HEK293 (cell line): ENCODE measurements around the gene TMEM181.

Experiments
- CTCF ChIA-PET: fragments of 350-600 bp; formaldehyde crosslinking; extraction: SDS; loops from one replicate; lab custom pipeline; 2021; ENCODE audit warnings: antibody characterized with exemption; lab: Yijun Ruan, JAX
- POLR2A ChIA-PET: fragments of 300-600 bp; formaldehyde crosslinking; extraction: SDS; loops from one replicate; lab custom pipeline; 2020; ENCODE audit warnings: antibody characterized with exemption, inconsistent platforms; lab: Yijun Ruan, JAX
- H3K27ac ChIP-seq: fragments of 200-500 bp; sonication (Bioruptor generic); 2 replicates; pipeline ENCODE4 v1.5.1; 2014; ENCODE audit warnings: low read depth, low read length, control low read depth, inconsistent platforms; ENCODE audit errors: extremely low read depth
- H3K36me3 ChIP-seq, 2 experiments: fragments of 200-500 bp in 1 of 2; sonication (Bioruptor generic) in 1 of 2; 1 replicate in 1 of 2; 2 replicates in 1 of 2; pipeline ENCODE4 v1.5.1; 2014 to 2017; ENCODE audit warnings: inconsistent platforms in 2 of 2, low read length in 2 of 2; ENCODE audit not compliant: control insufficient read depth in 2 of 2, insufficient read depth in 1 of 2
- H3K4me1 ChIP-seq: fragments of 200-500 bp; sonication (Bioruptor generic); 2 replicates; pipeline ENCODE4 v1.5.1; 2014; ENCODE audit warnings: mild to moderate bottlenecking, low read length, inconsistent platforms; ENCODE audit not compliant: control insufficient read depth, insufficient read depth
- H3K4me3 ChIP-seq: 2 replicates; pipeline ENCODE4 v1.5.1; 2011; ENCODE audit warnings: low read depth, mild to moderate bottlenecking, control low read depth, low read length, moderate library complexity
- H3K9me3 ChIP-seq: fragments of 200-500 bp; sonication (Bioruptor generic); 2 replicates; pipeline ENCODE4 v1.5.1; 2014; ENCODE audit warnings: low read depth, low read length, inconsistent platforms; ENCODE audit not compliant: control insufficient read depth, insufficient read depth
- BCL11B ChIP-seq: fragments of 450-650 bp; formaldehyde crosslinking; IDR thresholded peaks from 2 replicates; pipeline ENCODE4 v1.5.1; 2016; ENCODE audit warnings: low read depth, missing biosample characterization, missing genetic modification characterization
- EGR2 ChIP-seq: fragments of 450-650 bp; formaldehyde crosslinking; IDR thresholded peaks from 2 replicates; pipeline ENCODE4 v1.5.1; 2016; ENCODE audit warnings: low read depth, missing biosample characterization, missing genetic modification characterization
- FEZF1 ChIP-seq: fragments of 450-650 bp; formaldehyde crosslinking; IDR thresholded peaks from 2 replicates; pipeline ENCODE4 v1.5.1; 2016; ENCODE audit warnings: missing biosample characterization, missing genetic modification characterization
- HOXC10 ChIP-seq: sonication (generic); formaldehyde crosslinking; IDR thresholded peaks from 2 replicates; pipeline ENCODE4 v1.8.1; 2023; ENCODE audit warnings: mild to moderate bottlenecking, missing genetic modification reagents
- ZBTB20 ChIP-seq: fragments of 450-650 bp; formaldehyde crosslinking; IDR thresholded peaks from 2 replicates; pipeline ENCODE4 v1.5.1; 2016; ENCODE audit warnings: missing biosample characterization, missing genetic modification characterization
- ZBTB44 ChIP-seq: fragments of 450-650 bp; IDR thresholded peaks from 2 replicates; pipeline ENCODE4 v1.5.1; 2018; ENCODE audit warnings: missing biosample characterization, mild to moderate bottlenecking, missing genetic modification characterization
- ZBTB8A ChIP-seq: fragments of 450-650 bp; formaldehyde crosslinking; IDR thresholded peaks from 2 replicates; pipeline ENCODE4 v1.5.1; 2016; ENCODE audit warnings: missing biosample characterization, missing genetic modification characterization
- ZFHX2 ChIP-seq: fragments of 450-650 bp; formaldehyde crosslinking; conservative IDR thresholded peaks from 2 replicates; pipeline ENCODE4 v1.5.1; 2016; ENCODE audit warnings: missing biosample characterization, missing genetic modification characterization
- ZFP37 ChIP-seq: fragments of 450-650 bp; formaldehyde crosslinking; IDR thresholded peaks from 2 replicates; pipeline ENCODE4 v1.5.1; 2016; ENCODE audit warnings: missing biosample characterization, missing genetic modification characterization
- ZNF174 ChIP-seq: fragments of 450-650 bp; formaldehyde crosslinking; IDR thresholded peaks from 2 replicates; pipeline ENCODE4 v1.5.0; 2017; ENCODE audit warnings: missing biosample characterization, mild to moderate bottlenecking, missing genetic modification characterization
- ZNF23 ChIP-seq: fragments of 450-650 bp; formaldehyde crosslinking; IDR thresholded peaks from 2 replicates; pipeline ENCODE4 v1.5.1; 2016; ENCODE audit warnings: missing biosample characterization, missing genetic modification characterization, borderline replicate concordance
- ZNF274 ChIP-seq, 2 experiments: fragments of 200-500 bp in 1 of 2; fragments of 450-650 bp in 1 of 2; sonication (Bioruptor generic) in 1 of 2; formaldehyde crosslinking in 1 of 2; IDR thresholded peaks; 2 replicates each; pipeline versions ENCODE4 v1.5.1 to v1.6.1; 2014 to 2016; ENCODE audit warnings: borderline replicate concordance in 1 of 2, inconsistent platforms in 1 of 2, low read length in 1 of 2, missing biosample characterization in 1 of 2, missing genetic modification characterization in 1 of 2
- ZNF366 ChIP-seq: fragments of 450-650 bp; formaldehyde crosslinking; conservative IDR thresholded peaks from 2 replicates; pipeline ENCODE4 v1.5.1; 2016; ENCODE audit warnings: missing biosample characterization, missing genetic modification characterization
- ZNF514 ChIP-seq: fragments of 450-650 bp; formaldehyde crosslinking; IDR thresholded peaks from 2 replicates; pipeline ENCODE4 v1.5.1; 2016; ENCODE audit warnings: missing biosample characterization, missing genetic modification characterization
- ZNF530 ChIP-seq: fragments of 450-650 bp; formaldehyde crosslinking; IDR thresholded peaks from 2 replicates; pipeline ENCODE4 v1.5.1; 2016; ENCODE audit warnings: low read depth, missing biosample characterization, missing genetic modification characterization
- ZNF692 ChIP-seq: fragments of 450-650 bp; formaldehyde crosslinking; IDR thresholded peaks from 2 replicates; pipeline ENCODE4 v1.5.1; 2016; ENCODE audit warnings: missing biosample characterization, missing genetic modification characterization
- ZSCAN16 ChIP-seq: fragments of 450-650 bp; formaldehyde crosslinking; IDR thresholded peaks from 2 replicates; pipeline ENCODE4 v1.5.1; 2016; ENCODE audit warnings: missing biosample characterization, missing genetic modification characterization
- TF ChIP-seq, protein P1 (sequence below): fragments of 450-650 bp; formaldehyde crosslinking; IDR thresholded peaks from 2 replicates; pipeline ENCODE4 v1.5.1; 2016; ENCODE audit warnings: missing biosample characterization, missing genetic modification characterization, low read depth
- TF ChIP-seq, protein P2 (sequence below): fragments of 450-650 bp; formaldehyde crosslinking; IDR thresholded peaks from 2 replicates; pipeline ENCODE4 v1.5.1; 2016; ENCODE audit warnings: missing biosample characterization, missing genetic modification characterization
- TF ChIP-seq, protein P3 (sequence below): fragments of 450-650 bp; formaldehyde crosslinking; IDR thresholded peaks from 2 replicates; pipeline ENCODE4 v1.5.1; 2016; ENCODE audit warnings: missing biosample characterization, missing genetic modification characterization
- TF ChIP-seq, protein P4 (sequence below): fragments of 450-650 bp; IDR thresholded peaks from 2 replicates; pipeline ENCODE4 v1.5.1; 2018; ENCODE audit warnings: missing biosample characterization, missing genetic modification characterization

TMEM181 gene

GRCh38 chr6:158627168-158627939 is 67.5 kb downstream of the TMEM181 start:
- peak; percentile 22; the same call in 1 of the 2 replicates for TF ChIP-seq ZFHX2
- no peak for TF ChIP-seq ZBTB44 (tag by site-specific recombination)
- TF ChIP-seq FEZF1, result no peak
- TF ChIP-seq, protein P1, sequence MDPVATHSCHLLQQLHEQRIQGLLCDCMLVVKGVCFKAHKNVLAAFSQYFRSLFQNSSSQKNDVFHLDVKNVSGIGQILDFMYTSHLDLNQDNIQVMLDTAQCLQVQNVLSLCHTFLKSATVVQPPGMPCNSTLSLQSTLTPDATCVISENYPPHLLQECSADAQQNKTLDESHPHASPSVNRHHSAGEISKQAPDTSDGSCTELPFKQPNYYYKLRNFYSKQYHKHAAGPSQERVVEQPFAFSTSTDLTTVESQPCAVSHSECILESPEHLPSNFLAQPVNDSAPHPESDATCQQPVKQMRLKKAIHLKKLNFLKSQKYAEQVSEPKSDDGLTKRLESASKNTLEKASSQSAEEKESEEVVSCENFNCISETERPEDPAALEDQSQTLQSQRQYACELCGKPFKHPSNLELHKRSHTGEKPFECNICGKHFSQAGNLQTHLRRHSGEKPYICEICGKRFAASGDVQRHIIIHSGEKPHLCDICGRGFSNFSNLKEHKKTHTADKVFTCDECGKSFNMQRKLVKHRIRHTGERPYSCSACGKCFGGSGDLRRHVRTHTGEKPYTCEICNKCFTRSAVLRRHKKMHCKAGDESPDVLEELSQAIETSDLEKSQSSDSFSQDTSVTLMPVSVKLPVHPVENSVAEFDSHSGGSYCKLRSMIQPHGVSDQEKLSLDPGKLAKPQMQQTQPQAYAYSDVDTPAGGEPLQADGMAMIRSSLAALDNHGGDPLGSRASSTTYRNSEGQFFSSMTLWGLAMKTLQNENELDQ (tag by site-specific recombination), result no peak
- peak; percentile 48; the same call in 1 of the 2 replicates for TF ChIP-seq EGR2 (tag by site-specific recombination)
- Histone ChIP-seq H3K4me3 (no peak overlapping the region), H3K4me1 (no peaks in the 10 kb centered on the region), H3K9me3 (no peaks in the 10 kb centered on the region), H3K27ac (no peak overlapping the region), H3K36me3 (peaks cover 16 to 92% of the 10 kb centered on the region in 2 experiments; a peak in 2 of 3 replicates)
- CTCF ChIA-PET, result interaction anchor here (0.6 to 1.9 kb wide), 2 partner anchors 63 to 403 kb away, joined by 5 to 10 read pairs; no protein-coding TSS in a partner anchor
- POLR2A ChIA-PET, result no interaction called here

DNA sequence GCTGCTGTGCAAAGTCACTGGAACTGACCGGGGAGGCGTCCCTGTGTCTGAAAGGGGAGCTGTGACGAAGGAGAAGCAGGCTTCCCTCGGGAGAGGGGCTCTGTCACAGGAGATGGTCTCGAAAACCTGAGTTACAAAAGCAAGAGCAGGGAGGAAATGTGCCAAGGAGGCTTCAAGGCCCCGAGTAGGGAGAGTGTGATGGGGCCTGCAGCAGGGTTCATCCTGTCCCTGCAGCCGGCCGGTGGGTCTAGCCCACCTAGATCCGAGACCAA is 68.0 kb downstream of the TMEM181 start:
- Histone ChIP-seq H3K27ac (no peak overlapping the region), H3K9me3 (no peaks in the 10 kb centered on the region), H3K4me3 (no peak overlapping the region), H3K4me1 (no peaks in the 10 kb centered on the region), H3K36me3 (peaks cover 16 to 88% of the 10 kb centered on the region in 2 experiments; a peak in 2 of 3 replicates)
- CTCF ChIA-PET, result interaction anchor here (0.6 to 1.9 kb wide), 2 partner anchors 63 to 422 kb away, joined by 3 to 5 read pairs; no protein-coding TSS in a partner anchor
- POLR2A ChIA-PET, result no interaction called here
- TF ChIP-seq, protein P2, sequence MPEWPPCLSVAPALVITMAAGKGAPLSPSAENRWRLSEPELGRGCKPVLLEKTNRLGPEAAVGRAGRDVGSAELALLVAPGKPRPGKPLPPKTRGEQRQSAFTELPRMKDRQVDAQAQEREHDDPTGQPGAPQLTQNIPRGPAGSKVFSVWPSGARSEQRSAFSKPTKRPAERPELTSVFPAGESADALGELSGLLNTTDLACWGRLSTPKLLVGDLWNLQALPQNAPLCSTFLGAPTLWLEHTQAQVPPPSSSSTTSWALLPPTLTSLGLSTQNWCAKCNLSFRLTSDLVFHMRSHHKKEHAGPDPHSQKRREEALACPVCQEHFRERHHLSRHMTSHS, result no peak
- TF ChIP-seq ZNF366 (tag by site-specific recombination) (no peak), ZSCAN16 (tag by site-specific recombination) (no peak), ZNF530 (tag by site-specific recombination) (no peak), ZNF174 (tag by site-specific recombination) (no peak), ZNF23 (tag by site-specific recombination) (no peak), HOXC10 (CRISPR knock-in tag) (no peak), ZNF514 (no peak), ZNF274 (IDR thresholded peaks at IDR 0.05; ENCODE audit: low read length) (no peak), ZNF274 (tag by site-specific recombination; IDR thresholded peaks at IDR 0.05; ENCODE audit: borderline replicate concordance) (no peak), ZNF692 (tag by site-specific recombination) (no peak), BCL11B (tag by site-specific recombination) (no peak), ZFP37 (no peak), ZBTB8A (no peak), ZBTB20 (tag by site-specific recombination) (no peak)
- TF ChIP-seq, protein P3, sequence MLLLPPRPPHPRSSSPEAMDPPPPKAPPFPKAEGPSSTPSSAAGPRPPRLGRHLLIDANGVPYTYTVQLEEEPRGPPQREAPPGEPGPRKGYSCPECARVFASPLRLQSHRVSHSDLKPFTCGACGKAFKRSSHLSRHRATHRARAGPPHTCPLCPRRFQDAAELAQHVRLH (tag by site-specific recombination), result no peak
- TF ChIP-seq, protein P1 (tag by site-specific recombination), result no peak
- TF ChIP-seq, protein P4, sequence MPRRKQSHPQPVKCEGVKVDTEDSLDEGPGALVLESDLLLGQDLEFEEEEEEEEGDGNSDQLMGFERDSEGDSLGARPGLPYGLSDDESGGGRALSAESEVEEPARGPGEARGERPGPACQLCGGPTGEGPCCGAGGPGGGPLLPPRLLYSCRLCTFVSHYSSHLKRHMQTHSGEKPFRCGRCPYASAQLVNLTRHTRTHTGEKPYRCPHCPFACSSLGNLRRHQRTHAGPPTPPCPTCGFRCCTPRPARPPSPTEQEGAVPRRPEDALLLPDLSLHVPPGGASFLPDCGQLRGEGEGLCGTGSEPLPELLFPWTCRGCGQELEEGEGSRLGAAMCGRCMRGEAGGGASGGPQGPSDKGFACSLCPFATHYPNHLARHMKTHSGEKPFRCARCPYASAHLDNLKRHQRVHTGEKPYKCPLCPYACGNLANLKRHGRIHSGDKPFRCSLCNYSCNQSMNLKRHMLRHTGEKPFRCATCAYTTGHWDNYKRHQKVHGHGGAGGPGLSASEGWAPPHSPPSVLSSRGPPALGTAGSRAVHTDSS (tag by site-specific recombination), result no peak
